Erythroblast (primary cell): Measurements from ENCODE around the gene RTN4RL1.

Source experiments
- GATA1 ChIP-seq: IDR thresholded peaks from 2 replicates; pipeline ENCODE4 v1.6.1; 2011; ENCODE audit warnings: low read depth, mild to moderate bottlenecking, control low read depth, low read length, moderate library complexity
- POLR2A ChIP-seq: IDR thresholded peaks from 2 replicates; pipeline ENCODE4 v1.6.1; 2011; ENCODE audit warnings: mild to moderate bottlenecking, low read length

DNA sequence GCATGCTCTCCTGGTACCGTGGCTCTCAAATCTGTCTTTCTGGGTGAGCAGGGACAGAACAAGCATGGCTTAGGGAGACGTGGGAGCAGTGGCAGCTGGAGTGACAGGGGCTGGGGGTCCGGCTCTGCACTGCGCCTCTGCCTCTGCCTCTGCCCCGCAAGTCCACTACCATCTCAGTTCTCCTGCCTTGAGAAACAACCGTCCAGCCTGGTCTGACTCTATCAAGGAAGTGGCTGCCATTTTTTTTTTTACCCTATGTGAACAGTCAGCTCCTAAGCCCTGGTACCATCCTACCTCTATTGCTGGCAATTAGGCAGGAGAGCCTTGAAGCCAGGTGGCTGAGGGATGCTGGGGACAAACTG, 45.9 kb upstream of the RTN4RL1 start:
- TF ChIP-seq POLR2A (no peak), GATA1 (no peak)
